Fibroblast of lung (primary cell): ENCODE data around the gene APMAP. TPM values are rescaled to one million over a fixed set of nuclear protein-coding genes. Genes with fewer than 3 reads are reported as not detected.

ENCODE experiments used
- DNase-seq, 2 donors: peaks; one replicate each; pipeline versions ENCODE4 v3.0.0 to v3.0.0-alpha.2; 2010; ENCODE audit warnings: low read depth in 2 of 2
- H2AFZ ChIP-seq: 2 replicates; pipeline ENCODE4 v1.5.1; 2012; ENCODE audit warnings: low read length, control low read depth, inconsistent platforms
- H3K27ac ChIP-seq: 2 replicates; pipeline ENCODE4 v1.5.1; 2011; ENCODE audit warnings: low read length, control low read depth; ENCODE audit not compliant: insufficient read depth
- H3K27me3 ChIP-seq: 2 replicates; pipeline ENCODE4 v1.5.1; 2011; ENCODE audit warnings: mild to moderate bottlenecking, low read length; ENCODE audit not compliant: control insufficient read depth, insufficient read depth
- H3K36me3 ChIP-seq: 2 replicates; pipeline ENCODE4 v1.5.1; 2011; ENCODE audit warnings: low read length; ENCODE audit not compliant: control insufficient read depth, insufficient read depth
- H3K4me1 ChIP-seq: 2 replicates; pipeline ENCODE4 v1.5.1; 2011; ENCODE audit warnings: low read length; ENCODE audit not compliant: control insufficient read depth, insufficient read depth; ENCODE audit errors: extremely low read depth
- H3K4me2 ChIP-seq: 2 replicates; pipeline ENCODE4 v1.5.1; 2011; ENCODE audit warnings: low read length, control low read depth; ENCODE audit not compliant: insufficient read depth; ENCODE audit errors: extremely low read depth
- H3K4me3 ChIP-seq, 4 experiments: fragments of 200-600 bp in 1 of 4; sonication (generic) in 1 of 4; replicated peaks in 1 of 4; 2 replicates each; pipeline ENCODE4 v1.5.1; 2011 to 2016; ENCODE audit warnings: low read length in 4 of 4, low read depth in 3 of 4, mild to moderate bottlenecking in 3 of 4, control low read depth in 2 of 4, inconsistent platforms in 1 of 4, mixed read lengths in 1 of 4; ENCODE audit not compliant: insufficient read depth in 1 of 4; ENCODE audit errors: control extremely low read depth in 1 of 4
- H3K79me2 ChIP-seq: 2 replicates; pipeline ENCODE4 v1.5.1; 2012; ENCODE audit warnings: mild to moderate bottlenecking, low read length, inconsistent platforms; ENCODE audit not compliant: control insufficient read depth, insufficient read depth
- H3K9ac ChIP-seq: 2 replicates; pipeline ENCODE4 v1.5.1; 2011; ENCODE audit warnings: mild to moderate bottlenecking, low read length, control low read depth; ENCODE audit not compliant: insufficient read depth
- H3K9me3 ChIP-seq: 2 replicates; pipeline ENCODE4 v1.5.1; 2012; ENCODE audit warnings: low read depth, low read length; ENCODE audit not compliant: control insufficient read depth, insufficient read depth
- H4K20me1 ChIP-seq: 2 replicates; pipeline ENCODE4 v1.5.1; 2011; ENCODE audit warnings: low read length; ENCODE audit not compliant: control insufficient read depth, insufficient read depth; ENCODE audit errors: extremely low read depth
- CTCF ChIP-seq, 2 donors: IDR thresholded peaks in 1 of 2; conservative IDR thresholded peaks in 1 of 2; 1 replicate in 1 of 2; 2 replicates in 1 of 2; pipeline ENCODE4 v1.5.1; 2011 to 2012; ENCODE audit warnings: low read length in 2 of 2, control low read depth in 1 of 2, inconsistent platforms in 1 of 2, low read depth in 1 of 2, mild to moderate bottlenecking in 1 of 2
- EZH2 ChIP-seq: IDR thresholded peaks from 2 replicates; pipeline ENCODE4 v1.5.1; 2012; ENCODE audit warnings: low read length, control low read depth, mild to moderate bottlenecking; ENCODE audit errors: missing control alignments
- polyA plus RNA-seq, 2 donors: library from polyadenylated mRNA; depleted of rRNA in 1 of 2; stranded (reverse) in 1 of 2; unstranded in 1 of 2; fragments of >200 nt; gene quantifications; 2 replicates each; pipeline ENCODE4 v1.2.1, GENCODE V29; 2011 to 2012; ENCODE audit warnings: missing spikeins in 1 of 2
- total RNA-seq: library from RNA; depleted of rRNA; stranded (reverse); fragments of >200 nt; gene quantifications from 2 replicates; pipeline ENCODE4 v1.2.1, GENCODE V29; 2014

The APMAP gene
- total and polyA plus RNA-seq, 2 donors (not counting 1 experiment from before 2014, with no cell fraction given), result 72.5 to 104 TPM

- Histone ChIP-seq H3K9ac (no peak overlapping the region), H3K36me3 (peaks cover 3% of the 10 kb centered on the region), H3K4me2 (no peak overlapping the region), H3K27me3 (no peaks in the 10 kb centered on the region), H3K79me2 (no peaks in the 10 kb centered on the region), H4K20me1 (no peaks in the 10 kb centered on the region), H3K27ac (no peak overlapping the region), H3K4me3 (no peak overlapping the region), H2AFZ (no peak overlapping the region), H3K9me3 (no peaks in the 10 kb centered on the region), H3K4me1 (no peaks in the 10 kb centered on the region)
- DNase-seq, result no peak
- TF ChIP-seq CTCF (conservative IDR thresholded peaks at IDR 0.05 in 1 of 2, IDR thresholded peaks at IDR 0.05 in 1 of 2; ENCODE audit: low read depth in 1 of 2, low read length in 2 of 2), result no peak
- TF ChIP-seq EZH2, result no peak
These were observed 13.3 kb downstream of the APMAP start for GRCh38 chr20:24979036-24979960.

GRCh38 chr20:24978513-24978912, 14.0 kb downstream of the APMAP start:
- H3K9me3 ChIP-seq, result no peaks in the 10 kb centered on the region
- no peak overlapping the region for H3K4me3 ChIP-seq
- no peak overlapping the region for H2AFZ ChIP-seq
- no peak overlapping the region for H3K9ac ChIP-seq
- no peak overlapping the region for H3K4me2 ChIP-seq
- no peak for DNase-seq
- no peak overlapping the region for H3K27ac ChIP-seq
- H3K4me1 ChIP-seq, result no peaks in the 10 kb centered on the region
- H3K27me3 ChIP-seq, result no peaks in the 10 kb centered on the region
- H3K36me3 ChIP-seq, result peaks cover 3% of the 10 kb centered on the region
- H4K20me1 ChIP-seq, result no peaks in the 10 kb centered on the region
- no peak for TF ChIP-seq CTCF (conservative IDR thresholded peaks at IDR 0.05 in 1 of 2, IDR thresholded peaks at IDR 0.05 in 1 of 2; ENCODE audit: low read depth in 1 of 2, low read length in 2 of 2)
- TF ChIP-seq EZH2, result no peak
- no peaks in the 10 kb centered on the region for H3K79me2 ChIP-seq

GRCh38 chr20:24977797-24978196, 14.8 kb downstream of the APMAP start:
- no peaks in the 10 kb centered on the region for H3K4me1 ChIP-seq
- H3K9ac ChIP-seq, result no peak overlapping the region
- H3K27ac ChIP-seq, result no peak overlapping the region
- H3K27me3 ChIP-seq, result no peaks in the 10 kb centered on the region
- no peak overlapping the region for H3K4me3 ChIP-seq
- no peak overlapping the region for H2AFZ ChIP-seq
- no peaks in the 10 kb centered on the region for H4K20me1 ChIP-seq
- H3K36me3 ChIP-seq, result peaks cover 5% of the 10 kb centered on the region
- TF ChIP-seq EZH2, result no peak
- TF ChIP-seq CTCF (conservative IDR thresholded peaks at IDR 0.05 in 1 of 2, IDR thresholded peaks at IDR 0.05 in 1 of 2; ENCODE audit: low read depth in 1 of 2, low read length in 2 of 2), result no peak
- no peak overlapping the region for H3K4me2 ChIP-seq
- no peaks in the 10 kb centered on the region for H3K79me2 ChIP-seq
- no peak for DNase-seq
- H3K9me3 ChIP-seq, result no peaks in the 10 kb centered on the region
